ENCODE measurements around the gene SURF1.
"Not testable (repeated sequence)": the region's sequence is repeated elsewhere in the genome, so short reads cannot be mapped to it uniquely, and the experiment has no call there.

SURF1 gene

GRCh38 chr9:133342069-133342406, 14.2 kb downstream of the SURF1 start:
- no peak for DNase-seq

GRCh38 chr9:133341369-133342068, 14.8 kb downstream of the SURF1 start:
- DNase-seq: peak; percentile 79

DNA sequence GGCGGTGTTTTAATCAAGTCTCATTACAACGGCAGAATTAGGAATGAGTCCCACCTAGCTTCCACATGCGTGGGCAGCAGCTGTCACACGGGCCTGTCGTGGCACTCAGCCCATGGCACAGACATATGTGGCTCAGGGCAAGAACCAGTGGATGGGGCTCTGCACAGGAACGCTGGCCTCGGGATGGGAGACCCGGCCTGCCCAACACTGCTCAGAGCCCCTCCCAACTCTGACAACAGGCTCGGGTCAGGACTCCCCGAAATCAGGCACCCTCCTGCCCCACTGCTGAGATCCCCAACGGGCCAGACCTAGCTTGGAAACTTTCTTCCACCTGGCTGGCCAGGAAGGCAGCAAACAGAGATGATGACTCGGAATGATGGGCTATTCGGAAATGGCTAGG, 15.4 kb downstream of the SURF1 start:
- no peak for DNase-seq

DNA sequence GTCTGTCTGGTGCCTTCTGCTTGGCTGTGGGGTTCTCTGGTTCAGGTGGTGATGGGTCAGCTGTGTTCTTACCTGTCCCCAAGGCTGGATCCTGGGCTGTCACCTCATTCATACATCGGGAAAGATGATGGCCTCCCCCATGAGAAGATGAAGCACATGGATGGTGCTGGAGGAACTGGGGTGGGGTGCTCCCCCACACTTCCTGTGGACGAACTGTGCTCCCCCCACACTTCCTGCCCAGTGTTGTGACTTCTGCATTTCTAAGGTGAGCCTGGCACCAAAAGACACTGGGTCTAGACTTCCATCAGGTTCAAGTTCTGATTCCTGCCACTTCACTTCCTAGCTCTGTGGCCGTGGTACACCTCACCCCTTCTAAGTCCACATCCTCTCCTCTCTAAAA, 16.0 kb downstream of the SURF1 start:
- DNase-seq: peak; percentile 65

- no peak for DNase-seq
These were observed 16.6 kb downstream of the SURF1 start for GRCh38 chr9:133339641-133340040.

DNA sequence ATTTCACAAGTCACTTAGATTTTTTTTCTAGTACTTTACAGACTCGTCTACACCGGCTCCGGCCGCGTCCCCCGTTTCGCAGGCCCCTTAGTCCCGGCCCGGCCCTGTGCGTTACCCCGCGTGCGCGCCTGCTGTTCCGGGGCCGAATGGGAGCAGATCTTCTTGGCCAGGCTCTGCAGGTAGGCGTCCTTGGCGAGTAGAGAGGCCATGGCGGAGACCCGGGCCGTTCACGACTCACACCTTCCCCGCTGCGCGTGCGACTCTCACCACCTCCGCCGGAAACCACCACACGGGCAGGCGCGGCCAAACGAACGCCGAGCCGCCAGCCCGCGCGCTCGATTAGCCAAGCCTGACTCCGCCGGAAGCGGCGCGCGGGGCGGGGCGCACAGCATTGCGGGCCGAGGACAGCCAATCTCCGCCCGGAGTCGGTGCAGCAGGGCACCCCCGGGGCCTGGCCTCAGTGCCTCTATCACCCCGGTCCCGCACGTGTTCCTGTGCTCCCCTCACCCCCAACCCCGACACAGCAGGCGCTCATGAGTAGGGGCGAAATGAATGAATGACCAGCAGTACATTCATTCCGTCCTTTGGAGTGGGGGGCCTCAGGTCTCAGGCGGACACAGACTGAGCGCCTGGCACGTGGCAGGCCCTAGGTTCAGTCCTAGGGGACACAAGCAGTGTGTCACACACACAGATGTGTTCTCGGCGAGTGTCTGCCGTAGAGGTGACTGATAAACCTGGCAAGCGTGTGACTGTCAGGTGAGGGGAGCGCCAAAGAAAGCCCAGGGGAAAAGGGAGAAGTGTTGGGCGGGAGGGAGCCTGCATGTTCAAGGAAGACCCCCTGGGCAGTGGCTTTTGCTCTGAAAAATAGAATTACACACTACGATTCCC, 20.1 kb downstream of the SURF1 start, which contains the start of gene SURF6:
Gene SURF6 (minus strand): TSS at position 265 of the 888 bp plus-strand sequence. CDS start 56 bp downstream, at position 209.
- peak; percentile 96 for DNase-seq

DNA sequence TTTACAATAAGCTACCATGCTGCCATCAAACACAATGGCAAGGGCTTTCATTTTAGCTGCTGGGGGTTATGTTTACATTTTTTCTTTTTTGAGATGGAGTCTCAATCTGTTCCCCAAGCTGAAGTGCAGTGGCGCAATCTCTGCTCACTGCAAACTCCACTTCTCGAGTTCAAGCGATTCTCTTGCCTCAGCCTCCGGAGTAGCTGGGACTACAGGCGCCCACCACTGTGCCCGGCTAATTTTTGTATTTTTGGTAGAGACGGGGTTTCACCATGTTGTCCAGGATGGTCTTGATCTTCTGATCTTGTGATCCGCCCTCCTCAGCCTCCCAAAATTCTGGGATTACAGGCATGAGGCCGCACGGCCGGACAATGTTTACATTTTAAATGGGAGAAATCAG, 21.4 kb downstream of the SURF1 start:
- DNase-seq: not testable (repeated sequence)

DNA sequence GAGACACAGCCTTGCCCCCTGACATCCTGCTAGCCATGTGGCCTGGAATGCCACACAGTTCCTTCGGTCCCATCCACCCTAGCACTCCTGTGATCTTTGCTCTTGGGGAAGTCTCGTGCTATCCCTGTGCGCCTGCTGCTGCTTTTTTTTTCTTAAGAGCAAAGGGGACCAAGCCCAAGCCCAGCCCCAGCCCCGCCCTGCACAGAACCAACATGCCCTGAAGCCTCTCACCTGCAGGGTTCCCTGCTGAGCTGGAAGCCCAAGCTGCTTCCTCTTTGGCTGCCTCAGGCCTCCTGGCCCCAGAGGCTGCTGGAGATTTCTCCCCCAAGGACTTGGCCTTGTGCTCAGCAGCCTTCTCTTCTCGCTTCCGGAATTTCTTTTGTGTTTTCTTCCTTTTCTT, 22.1 kb downstream of the SURF1 start:
- peak; percentile 44 for DNase-seq

- no peak for DNase-seq
These were observed 22.7 kb downstream of the SURF1 start for GRCh38 chr9:133333566-133333965.

- no peak for DNase-seq
These were observed 23.3 kb downstream of the SURF1 start for GRCh38 chr9:133333011-133333410.

DNA sequence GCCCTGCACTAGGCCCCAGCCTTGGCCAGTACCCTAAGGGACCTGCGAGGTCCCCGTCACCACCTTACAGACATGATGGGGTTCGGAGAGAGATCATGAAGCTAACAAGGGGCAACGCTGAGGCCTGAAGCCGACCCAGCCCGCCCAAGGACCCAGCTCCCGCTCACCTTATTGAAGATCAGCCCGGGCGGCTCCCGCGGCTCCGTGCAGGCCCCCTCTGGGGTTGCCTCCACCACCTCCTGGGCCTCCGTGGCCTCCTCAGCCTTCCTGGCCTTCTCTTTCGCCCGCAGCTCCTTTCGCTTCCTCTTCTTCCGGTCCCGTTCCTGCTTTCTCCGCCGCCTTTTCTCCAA, 23.9 kb downstream of the SURF1 start:
- DNase-seq: no peak

DNA sequence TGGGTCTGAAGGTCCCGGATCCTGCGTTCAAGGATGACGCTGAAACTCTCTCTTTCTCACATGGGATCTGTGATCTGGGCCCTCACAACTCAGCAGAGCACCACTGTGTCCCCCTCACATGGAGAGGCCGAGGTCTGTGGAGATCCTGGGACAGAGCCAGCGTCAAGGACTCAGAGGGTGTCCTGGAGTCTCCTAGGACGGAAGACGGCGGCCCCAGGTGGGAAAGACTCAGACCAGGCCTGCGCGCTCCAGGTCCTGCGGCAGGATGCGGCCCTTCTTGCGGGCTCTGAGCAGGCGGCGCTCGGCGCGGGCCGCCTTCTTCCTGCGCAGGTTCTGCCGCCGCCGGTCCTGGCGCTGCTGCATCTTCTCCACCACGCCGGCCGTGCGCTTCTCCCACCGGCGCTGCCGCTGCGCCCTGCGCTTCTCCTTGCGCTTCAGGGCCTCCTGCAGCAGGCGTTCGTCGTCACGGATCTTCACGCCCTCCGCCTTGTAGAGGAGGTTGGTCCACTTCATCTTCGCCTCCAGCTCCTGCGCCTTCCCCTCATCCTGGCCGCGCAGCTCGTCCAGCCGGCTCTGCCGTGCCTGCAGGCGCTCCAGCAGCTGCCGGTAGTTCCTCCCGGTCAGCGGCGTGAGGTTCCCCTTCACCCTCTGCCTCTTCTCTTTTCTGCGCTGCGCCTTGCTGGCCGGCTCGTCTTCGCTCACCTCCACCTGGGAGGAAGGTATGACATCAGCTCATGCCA, 24.5 kb downstream of the SURF1 start:
- no peak for DNase-seq

- DNase-seq: no peak
These were observed 25.1 kb downstream of the SURF1 start for GRCh38 chr9:133331221-133331620.

DNA sequence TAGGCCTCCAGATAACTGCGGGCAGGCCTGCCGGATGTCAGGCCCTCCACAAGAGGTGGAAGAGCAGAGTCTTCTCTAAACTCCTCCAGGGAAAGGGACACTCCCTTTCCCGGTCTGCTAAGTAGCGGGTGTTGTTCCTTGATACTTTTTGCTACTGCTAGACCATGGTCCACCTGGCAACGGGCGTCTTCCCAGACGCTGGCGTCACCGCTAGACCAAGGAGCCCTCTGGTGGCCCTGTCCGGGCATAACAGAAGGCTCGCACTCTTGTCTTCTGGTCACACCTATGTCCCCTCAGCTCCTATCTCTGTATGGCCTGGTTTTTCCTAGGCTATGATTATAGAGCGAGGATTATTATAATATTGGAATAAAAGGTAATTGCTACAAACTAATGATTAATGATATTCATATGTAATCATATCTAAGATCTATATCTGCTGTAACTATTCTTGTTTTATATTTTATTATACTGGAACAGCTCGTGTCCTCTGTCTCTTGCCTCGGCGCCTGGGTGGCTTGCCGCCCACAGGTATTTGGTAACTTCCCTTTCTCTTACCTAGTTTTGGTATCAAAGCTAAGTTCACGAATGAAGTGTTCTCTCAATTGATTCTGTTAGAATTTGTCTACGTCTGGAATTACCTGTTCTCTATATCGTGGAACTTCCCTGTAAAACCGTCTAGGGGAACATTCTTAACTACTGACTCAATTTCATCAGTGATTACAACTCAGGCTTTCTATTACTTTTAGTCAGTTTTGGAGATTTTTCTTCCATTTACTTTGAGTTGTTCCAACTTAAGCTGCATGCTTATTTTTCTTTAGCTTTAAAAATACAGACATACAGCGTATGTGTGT, 26.8 kb downstream of the SURF1 start:
- DNase-seq: peak; percentile 46

GRCh38 chr9:133327834-133328484, 28.3 kb downstream of the SURF1 start:
- DNase-seq: no peak

DNA sequence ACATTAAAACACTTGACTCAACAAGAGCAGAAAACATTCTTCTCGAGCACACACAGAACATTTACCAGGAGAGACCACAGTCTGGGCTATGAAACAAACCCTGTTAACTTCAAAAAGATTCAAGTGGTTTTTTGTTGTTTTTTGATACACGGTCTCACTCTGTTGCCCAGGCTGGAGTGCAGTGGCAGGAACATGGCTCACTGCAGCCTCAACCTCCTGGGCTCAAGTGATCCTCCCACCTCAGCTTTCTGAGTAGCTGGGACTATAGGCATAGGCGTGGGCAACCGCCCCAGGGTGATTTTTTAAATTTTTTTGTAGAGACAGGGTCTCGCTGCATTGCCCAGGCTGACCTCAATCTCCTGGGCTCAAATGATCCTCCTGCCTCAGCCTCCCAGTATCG, 29.3 kb downstream of the SURF1 start:
- DNase-seq: not testable (repeated sequence)

- DNase-seq: no peak
These were observed 32.1 kb downstream of the SURF1 start for GRCh38 chr9:133323991-133324703.

DNA sequence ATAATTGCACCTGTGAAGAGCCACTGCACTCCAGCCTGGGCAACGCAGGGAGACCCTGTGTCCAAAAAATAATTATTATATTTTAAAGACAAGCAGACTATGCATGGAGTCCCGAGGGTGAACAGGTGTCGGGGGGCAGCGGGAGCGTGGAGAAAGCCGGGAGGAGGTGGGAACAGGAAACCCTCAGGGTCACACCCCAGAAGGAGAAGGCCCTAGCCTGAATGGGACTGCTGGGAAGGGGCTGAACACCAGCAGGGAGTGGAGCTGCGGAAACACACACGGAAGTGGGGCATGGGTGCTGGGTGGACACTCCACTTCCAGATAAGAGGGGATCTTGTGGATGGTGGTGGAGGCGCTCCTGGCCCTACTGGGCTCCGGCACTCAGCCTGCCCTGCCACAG, 33.1 kb downstream of the SURF1 start:
- no peak for DNase-seq

DNA sequence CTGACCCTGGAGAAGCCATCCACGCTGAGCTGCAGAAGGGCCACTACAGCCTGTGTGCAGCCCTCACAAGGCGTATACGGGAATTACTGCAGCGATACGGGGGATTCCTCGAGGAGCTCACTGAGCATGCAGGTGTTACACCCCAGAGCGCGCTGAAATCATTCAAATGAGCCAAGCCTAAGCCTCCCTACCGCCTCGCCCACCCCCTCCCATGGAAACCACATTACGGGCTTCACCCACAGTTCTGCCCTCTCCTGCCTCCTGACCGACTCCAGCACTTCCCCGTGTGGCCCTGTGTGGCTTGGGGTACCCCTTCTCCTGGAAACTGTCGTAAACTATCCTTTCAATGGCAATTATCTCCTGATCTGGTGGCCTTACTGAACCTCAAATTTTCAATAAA, 33.6 kb downstream of the SURF1 start:
- DNase-seq: no peak

GRCh38 chr9:133321411-133321935, 34.8 kb downstream of the SURF1 start:
- DNase-seq: no peak

GRCh38 chr9:133320421-133320881, 35.8 kb downstream of the SURF1 start:
- DNase-seq: no peak

Data from hematopoietic multipotent progenitor cell treated with erythropoietin and hydrocortisone succinate and interleukin-3 and kit ligand, for 6 days (in vitro differentiated cells).